Right hindlimb (tissue), 1 donor: ENCODE results near the gene PLP2.
A peak's percentile ranks its signal among the peaks of the same experiment; 100 is the strongest.

Experiments used
- DNase-seq: peaks from one replicate; pipeline ENCODE4 v3.0.0-alpha.2; 2018

PLP2 gene

GRCh38 chrX:49186125-49187027 is 14.7 kb downstream of the PLP2 start, which contains the start of gene PRICKLE3:
PRICKLE3 (minus strand) TSS chrX:49186373; CDS start chrX:49186297, 76 bp downstream.
- DNase-seq = peak; percentile 80

GRCh38 chrX:49187028-49187394 is 15.3 kb downstream of the PLP2 start:
- DNase-seq = no peak

- no peak for DNase-seq
These were observed 15.8 kb downstream of the PLP2 start for GRCh38 chrX:49187526-49187925.

GRCh38 chrX:49188468-49189076 is 16.9 kb downstream of the PLP2 start:
- no peak for DNase-seq

GRCh38 chrX:49189606-49190005 is 17.9 kb downstream of the PLP2 start:
- no peak for DNase-seq

- DNase-seq = peak; percentile 96
These were observed 19.3 kb downstream of the PLP2 start for GRCh38 chrX:49190821-49191573.

- DNase-seq = no peak
These were observed 19.9 kb downstream of the PLP2 start for GRCh38 chrX:49191574-49192011.

- DNase-seq = no peak
These were observed 21.1 kb downstream of the PLP2 start for GRCh38 chrX:49192722-49193328.

GRCh38 chrX:49193542-49193964 is 21.9 kb downstream of the PLP2 start:
- no peak for DNase-seq

- DNase-seq = no peak
These were observed 25.9 kb downstream of the PLP2 start for GRCh38 chrX:49197543-49198087.

- no peak for DNase-seq
These were observed 27.0 kb downstream of the PLP2 start for GRCh38 chrX:49198540-49199314.

- DNase-seq = no peak
These were observed 27.6 kb downstream of the PLP2 start for GRCh38 chrX:49199315-49199595.

- peak; percentile 89 for DNase-seq
These were observed 28.4 kb downstream of the PLP2 start, which contains the start of gene SYP for GRCh38 chrX:49199906-49200771. SYP (minus strand) TSS chrX:49200193; CDS start chrX:49200186, 7 bp downstream.

- no peak for DNase-seq
These were observed 30.3 kb downstream of the PLP2 start for GRCh38 chrX:49202022-49202421.

GRCh38 chrX:49203536-49203935 is 31.8 kb downstream of the PLP2 start:
- no peak for DNase-seq

GRCh38 chrX:49204017-49204416 is 32.3 kb downstream of the PLP2 start:
- no peak for DNase-seq

- DNase-seq = no peak
These were observed 33.0 kb downstream of the PLP2 start for GRCh38 chrX:49204709-49205108.

GRCh38 chrX:49205443-49205842 is 33.7 kb downstream of the PLP2 start:
- no peak for DNase-seq

GRCh38 chrX:49206543-49206942 is 34.8 kb downstream of the PLP2 start:
- DNase-seq = no peak

GRCh38 chrX:49208399-49208798 is 36.7 kb downstream of the PLP2 start:
- no peak for DNase-seq
